H1 (cell line): Measurements from ENCODE around the gene NYAP2. TPM values are rescaled to one million over a fixed set of nuclear protein-coding genes. Genes with fewer than 3 reads are reported as not detected.

Experiments used
- CTCF ChIA-PET: fragments of 300-600 bp; sonication (Branson Sonifier 250); formaldehyde crosslinking; loops from one replicate; lab custom pipeline; 2021; ENCODE audit not compliant: partially characterized antibody; lab: Charles Lee
- POLR2A ChIA-PET: fragments of 300-600 bp; sonication (Branson Sonifier 250); formaldehyde crosslinking; loops from one replicate; lab custom pipeline; 2021; ENCODE audit warnings: inconsistent platforms; ENCODE audit not compliant: partially characterized antibody; lab: Charles Lee
- DNase-seq, 2 experiments: peaks; one replicate each; pipeline versions ENCODE4 v3.0.0 to v3.0.0-alpha.2; 2010 to 2022; ENCODE audit warnings: low spot score in 2 of 2, low read depth in 1 of 2, mixed read lengths in 1 of 2
- FAIRE-seq: peaks from 2 replicates; lab custom pipeline; 2011; peaks lifted over from hg19 to GRCh38; lab: Jason Lieb, UNC
- H2AFZ ChIP-seq: 2 replicates; pipeline ENCODE4 v1.8.1; 2012; ENCODE audit warnings: low read length, inconsistent platforms
- H2AK5ac ChIP-seq: 2 replicates; pipeline ENCODE4 v1.6.1; 2013; ENCODE audit warnings: low read depth, low read length
- H2BK120ac ChIP-seq: replicated peaks from 2 replicates; pipeline ENCODE3; 2013; ENCODE audit warnings: low read depth, low read length, inconsistent platforms
- H2BK12ac ChIP-seq: 2 replicates; pipeline ENCODE4 v1.6.1; 2013; ENCODE audit warnings: low read depth, low read length
- H2BK15ac ChIP-seq: 2 replicates; pipeline ENCODE4 v1.6.1; 2013; ENCODE audit warnings: low read length
- H2BK20ac ChIP-seq: 2 replicates; pipeline ENCODE4 v1.6.1; 2013; ENCODE audit warnings: low read length
- H2BK5ac ChIP-seq: 2 replicates; pipeline ENCODE4 v1.6.1; 2013; ENCODE audit warnings: low read depth, low read length
- H3K14ac ChIP-seq: 2 replicates; pipeline ENCODE4 v1.6.1; 2013; ENCODE audit warnings: inconsistent platforms; ENCODE audit not compliant: insufficient read length
- H3K18ac ChIP-seq: 2 replicates; pipeline ENCODE4 v1.6.1; 2013; ENCODE audit warnings: low read length; ENCODE audit errors: extremely low read depth
- H3K23ac ChIP-seq: 2 replicates; pipeline ENCODE4 v1.6.1; 2013; ENCODE audit warnings: inconsistent platforms; ENCODE audit not compliant: insufficient read length
- H3K23me2 ChIP-seq: 2 replicates; pipeline ENCODE4 v1.6.1; 2013; ENCODE audit warnings: low read depth, low read length
- H3K27ac ChIP-seq: 2 replicates; pipeline ENCODE4 v1.6.1; 2011; ENCODE audit warnings: low read depth, low read length, inconsistent platforms
- H3K27me3 ChIP-seq, 4 experiments: replicated peaks in 1 of 4; 1 replicate in 1 of 4; 2 replicates in 3 of 4; pipeline versions ENCODE4 v1.6.1 to v1.8.1; 2011 to 2013; ENCODE audit warnings: low read length in 3 of 4, mild to moderate bottlenecking in 3 of 4, inconsistent platforms in 2 of 4, mixed read lengths in 2 of 4, moderate library complexity in 1 of 4; ENCODE audit not compliant: control insufficient read depth in 3 of 4, insufficient read depth in 3 of 4; ENCODE audit errors: extremely low read depth in 1 of 4
- H3K36me3 ChIP-seq, 4 experiments: 2 replicates each; pipeline versions ENCODE4 v1.6.1 to v1.8.1; 2011 to 2013; ENCODE audit warnings: mild to moderate bottlenecking in 4 of 4, low read length in 3 of 4, moderate library complexity in 2 of 4, control low read depth in 1 of 4, inconsistent platforms in 1 of 4; ENCODE audit not compliant: insufficient read depth in 4 of 4, control insufficient read depth in 2 of 4
- H3K4ac ChIP-seq: replicated peaks from 2 replicates; pipeline ENCODE3; 2013; ENCODE audit warnings: low read length, low read depth, mixed read lengths, inconsistent platforms; ENCODE audit not compliant: insufficient read length
- H3K4me1 ChIP-seq, 4 experiments: replicated peaks in 1 of 4; 1 replicate in 1 of 4; 2 replicates in 3 of 4; pipeline versions ENCODE4 v1.6.1 to v1.8.1; 2011 to 2013; ENCODE audit warnings: low read length in 3 of 4, inconsistent platforms in 2 of 4, mixed read lengths in 1 of 4; ENCODE audit not compliant: insufficient read depth in 4 of 4, control insufficient read depth in 3 of 4
- H3K4me2 ChIP-seq, 2 experiments: 2 replicates each; pipeline versions ENCODE4 v1.6.1 to v1.8.1; 2011 to 2013; ENCODE audit warnings: low read depth in 2 of 2, low read length in 2 of 2, control low read depth in 1 of 2, inconsistent platforms in 1 of 2, mild to moderate bottlenecking in 1 of 2; ENCODE audit not compliant: insufficient read depth in 1 of 2
- H3K4me3 ChIP-seq, 4 experiments: fragments of 200-600, 300-600 bp in 1 of 4; sonication (generic), shearing (Covaris generic), sonication (Bioruptor Twin) in 1 of 4; 2 replicates each; pipeline versions ENCODE4 v1.5.1 to v1.8.1; 2011 to 2016; ENCODE audit warnings: low read length in 4 of 4, low read depth in 3 of 4, control low read depth in 2 of 4, inconsistent platforms in 2 of 4, mild to moderate bottlenecking in 2 of 4, mixed read lengths in 1 of 4, moderate library complexity in 1 of 4; ENCODE audit not compliant: insufficient read depth in 2 of 4; ENCODE audit errors: extremely low read depth in 1 of 4
- H3K56ac ChIP-seq: replicated peaks from 2 replicates; pipeline ENCODE3; 2013; ENCODE audit warnings: low read depth, mild to moderate bottlenecking, mixed read lengths, low read length, inconsistent platforms; ENCODE audit not compliant: insufficient read length
- H3K79me1 ChIP-seq: 2 replicates; pipeline ENCODE4 v1.6.1; 2013; ENCODE audit warnings: low read depth, low read length, control low read depth
- H3K79me2 ChIP-seq, 2 experiments: 2 replicates each; pipeline versions ENCODE4 v1.6.1 to v1.8.1; 2012 to 2013; ENCODE audit warnings: low read length in 2 of 2, mild to moderate bottlenecking in 2 of 2, inconsistent platforms in 1 of 2; ENCODE audit not compliant: insufficient read depth in 2 of 2, control insufficient read depth in 1 of 2
- H3K9ac ChIP-seq, 4 experiments: replicated peaks in 1 of 4; 1 replicate in 1 of 4; 2 replicates in 3 of 4; pipeline versions ENCODE4 v1.6.1 to v1.8.1; 2011 to 2013; ENCODE audit warnings: low read depth in 3 of 4, low read length in 3 of 4, control low read depth in 2 of 4, mild to moderate bottlenecking in 2 of 4, moderate library complexity in 2 of 4, inconsistent platforms in 1 of 4; ENCODE audit errors: extremely low read depth in 1 of 4
- H3K9me3 ChIP-seq, 2 experiments: 2 replicates each; pipeline versions ENCODE4 v1.6.1 to v1.8.1; 2012 to 2013; ENCODE audit warnings: mild to moderate bottlenecking in 2 of 2, moderate library complexity in 2 of 2, control low read depth in 1 of 2, inconsistent platforms in 1 of 2, low read depth in 1 of 2, low read length in 1 of 2, mixed read lengths in 1 of 2; ENCODE audit not compliant: insufficient read depth in 2 of 2
- H4K20me1 ChIP-seq, 2 experiments: replicated peaks in 1 of 2; 2 replicates each; pipeline versions ENCODE3 to v1.8.1; 2011 to 2013; ENCODE audit warnings: inconsistent platforms in 2 of 2, low read length in 2 of 2, mild to moderate bottlenecking in 1 of 2; ENCODE audit not compliant: insufficient read depth in 2 of 2, control insufficient read depth in 1 of 2
- H4K5ac ChIP-seq: 2 replicates; pipeline ENCODE4 v1.6.1; 2013; ENCODE audit warnings: low read length, low read depth, mixed read lengths, inconsistent platforms; ENCODE audit not compliant: insufficient read length
- H4K8ac ChIP-seq: 2 replicates; pipeline ENCODE4 v1.8.0; 2013; ENCODE audit warnings: mild to moderate bottlenecking, moderate library complexity, low read length, inconsistent platforms; ENCODE audit not compliant: insufficient read depth; ENCODE audit errors: extremely low read depth
- H4K91ac ChIP-seq: replicated peaks from 2 replicates; pipeline ENCODE3; 2013; ENCODE audit warnings: low read length, mixed read lengths, inconsistent platforms; ENCODE audit not compliant: insufficient read length
- RBBP5 ChIP-seq: IDR thresholded peaks from 2 replicates; pipeline ENCODE4 v1.7.1; 2012; ENCODE audit warnings: low read depth, mild to moderate bottlenecking, inconsistent platforms, low read length, moderate library complexity, borderline replicate concordance
- WGBS, 2 experiments: shearing (Covaris generic) in 1 of 2; methylation state at CpG; one replicate each; pipeline versions ENCODE4 v1.1.6 to v1.1.7; 2013 to 2015; ENCODE audit warnings: low lambda C conversion rate in 2 of 2, mixed read lengths in 2 of 2, inconsistent platforms in 1 of 2, low coverage in 1 of 2, missing lambda C conversion rate in 1 of 2; ENCODE audit not compliant: insufficient replicate concordance in 2 of 2, insufficient coverage in 1 of 2, insufficient read length in 1 of 2; ENCODE audit errors: extremely low coverage in 1 of 2, missing lambda C conversion rate in 1 of 2; 5-methylcytosine and 5-hydroxymethylcytosine counted together
- long read RNA-seq, 2 experiments: library from RNA in 1 of 2; library from capped mRNA in 1 of 2; stranded (forward); transcript quantifications; one replicate each; pipeline ENCODE4 v2.0.0, GENCODE V29; 2021; ENCODE audit warnings: inconsistent platforms in 1 of 2
- polyA minus RNA-seq, 3 experiments: library from RNA; depleted of rRNA, polyadenylated mRNA; stranded (reverse); fragments of >200 nt; gene quantifications; 1 replicate in 2 of 3; 2 replicates in 1 of 3; pipeline ENCODE4 v1.2.3, GENCODE V29; 2011
- polyA plus RNA-seq, 7 experiments: library from polyadenylated mRNA; depleted of rRNA in 3 of 7; stranded (reverse) in 5 of 7; unstranded in 2 of 7; fragments of >200 nt in 5 of 7; fragments of 200-250 nt in 2 of 7; gene quantifications; 1 replicate in 5 of 7; 2 replicates in 1 of 7; 4 replicates in 1 of 7; pipeline versions ENCODE4 v1.2.1 to v1.2.3, GENCODE V29; 2011 to 2013; ENCODE audit warnings: missing spikeins in 2 of 7, mixed read lengths in 2 of 7
- total RNA-seq: library from RNA; stranded (reverse); fragmentation: NEBNext Ultra II Directional; extraction: Animal tissue kit (Norgen Biotek cat#: 25700); gene quantifications from 2 replicates; pipeline ENCODE4 v1.2.1, GENCODE V29; 2021

The NYAP2 gene
- not detected in 2 replicates for total RNA-seq
- not detected in 2 replicates for polyA plus RNA-seq (2011; rRNA removed)
- polyA plus RNA-seq (2011; cell fraction: cytosol; rRNA removed): not detected
- polyA plus RNA-seq (2011; cell fraction: nucleus; rRNA removed): not detected
- not detected in 4 replicates for polyA plus RNA-seq (2012, experiment 1 of 2)
- polyA plus RNA-seq (2012, experiment 2 of 2): not detected
- not detected for polyA plus RNA-seq (2013, experiment 1 of 2)
- polyA plus RNA-seq (2013, experiment 2 of 2): not detected
- not detected in 2 replicates for polyA minus RNA-seq (2011; rRNA and poly(A)+ RNA removed)
- not detected for polyA minus RNA-seq (2011; cell fraction: cytosol; rRNA and poly(A)+ RNA removed)
- polyA minus RNA-seq (2011; cell fraction: nucleus; rRNA and poly(A)+ RNA removed): not detected
- long read RNA-seq, experiment 1: 0 reads
- long read RNA-seq, experiment 2: 0 reads

GRCh38 chr2:225399504-225399903 is at the start of gene NYAP2:
Gene NYAP2 (plus strand): TSS chr2:225399710. CDS start chr2:225408881, 9,171 bp downstream.
- Histone ChIP-seq H3K23ac (no peak within 1 kb of the TSS), H2BK15ac (no peak within 1 kb of the TSS), H4K20me1 (no peaks in the 10 kb centered on the region), H3K18ac (no peak within 1 kb of the TSS), H3K56ac (no peak within 1 kb of the TSS), H3K27me3 (no peaks in the 10 kb centered on the region), H3K4ac (no peak within 1 kb of the TSS), H3K36me3 (no peaks in the 10 kb centered on the region), H3K14ac (no peak within 1 kb of the TSS), H4K5ac (no peak within 1 kb of the TSS), H3K4me1 (no peaks in the 10 kb centered on the region), H3K4me2 (peak within 1 kb of the TSS; percentile 18 to 62; a peak in 3 of 4 replicates), H3K9ac (no peak within 1 kb of the TSS), H4K91ac (no peak within 1 kb of the TSS), H3K23me2 (no peaks in the 10 kb centered on the region), H3K4me3 (peak within 1 kb of the TSS in 1 of 4 experiments; percentile 44; a peak in 2 of 8 replicates), H3K79me2 (no peaks in the 10 kb centered on the region), H4K8ac (no peak within 1 kb of the TSS), H2BK20ac (no peak within 1 kb of the TSS), H3K27ac (no peak within 1 kb of the TSS), H3K9me3 (no peaks in the 10 kb centered on the region), H2BK5ac (no peak within 1 kb of the TSS), H2AK5ac (no peak within 1 kb of the TSS), H2BK12ac (no peak within 1 kb of the TSS), H2BK120ac (no peak within 1 kb of the TSS), H2AFZ (no peak within 1 kb of the TSS), H3K79me1 (no peaks in the 10 kb centered on the region)
- POLR2A ChIA-PET: no interaction called here
- CTCF ChIA-PET: interaction anchor here (1.1 kb wide), 1 partner anchor 260 kb away, joined by 5 read pairs; no protein-coding TSS in a partner anchor
- DNase-seq (no peak), FAIRE-seq (no peak)
- TF ChIP-seq RBBP5: no peak
- 85% methylated on average over 5 of the region's 5 CpGs; no CpG with 5 or more reads in 1 of the 2 experiments for whole genome bisulfite sequencing, 2 experiments
